NOMO-1 treated with dmso at 0.1 percent for 144 hours (cell line): ENCODE results near the gene NRXN3.

Experiments used
- DNase-seq: peaks from one replicate; lab custom pipeline; 2025; ENCODE audit not compliant: unreplicated experiment; lab: John Stamatoyannopoulos, UW

Gene NRXN3

GRCh38 chr14:79436335-79436734 lies 1266.2 kb downstream of the NRXN3 start:
- no peak for DNase-seq

- no peak for DNase-seq
Observed at GRCh38 chr14:79437951-79438350, 1267.8 kb downstream of the NRXN3 start.

GRCh38 chr14:79438696-79439342 lies 1268.6 kb downstream of the NRXN3 start:
- no peak for DNase-seq

- no peak for DNase-seq
Observed at GRCh38 chr14:79442786-79443185, 1272.6 kb downstream of the NRXN3 start.

- DNase-seq = no peak
Observed at GRCh38 chr14:79443602-79444001, 1273.4 kb downstream of the NRXN3 start.

GRCh38 chr14:79448960-79449359 lies 1278.8 kb downstream of the NRXN3 start:
- no peak for DNase-seq

GRCh38 chr14:79451601-79452000 lies 1281.4 kb downstream of the NRXN3 start:
- no peak for DNase-seq

GRCh38 chr14:79453276-79453675 lies 1283.1 kb downstream of the NRXN3 start:
- DNase-seq = no peak

GRCh38 chr14:79464468-79464867 lies 1294.3 kb downstream of the NRXN3 start:
- no peak for DNase-seq

- no peak for DNase-seq
Observed at GRCh38 chr14:79465651-79466050, 1295.5 kb downstream of the NRXN3 start.

- DNase-seq = no peak
Observed at GRCh38 chr14:79466938-79467527, 1296.9 kb downstream of the NRXN3 start.

GRCh38 chr14:79467835-79468234 lies 1297.7 kb downstream of the NRXN3 start:
- DNase-seq = no peak

- DNase-seq = no peak
Observed at GRCh38 chr14:79468486-79468885, 1298.3 kb downstream of the NRXN3 start.

- no peak for DNase-seq
Observed at GRCh38 chr14:79473651-79474050, 1303.5 kb downstream of the NRXN3 start.

GRCh38 chr14:79475887-79476532 lies 1305.8 kb downstream of the NRXN3 start:
- DNase-seq = no peak

- DNase-seq = no peak
Observed at GRCh38 chr14:79476552-79476951, 1306.4 kb downstream of the NRXN3 start.

GRCh38 chr14:79480212-79480611 lies 1310.0 kb downstream of the NRXN3 start:
- no peak for DNase-seq

GRCh38 chr14:79482825-79483224 lies 1312.7 kb downstream of the NRXN3 start:
- DNase-seq = no peak

- no peak for DNase-seq
Observed at GRCh38 chr14:79483477-79484388, 1313.6 kb downstream of the NRXN3 start.

GRCh38 chr14:79487632-79488031 lies 1317.5 kb downstream of the NRXN3 start:
- DNase-seq = no peak

GRCh38 chr14:79491161-79491560 lies 1321.0 kb downstream of the NRXN3 start:
- DNase-seq = no peak
